Measurements from ENCODE around the gene TLE4.

The TLE4 gene

DNA sequence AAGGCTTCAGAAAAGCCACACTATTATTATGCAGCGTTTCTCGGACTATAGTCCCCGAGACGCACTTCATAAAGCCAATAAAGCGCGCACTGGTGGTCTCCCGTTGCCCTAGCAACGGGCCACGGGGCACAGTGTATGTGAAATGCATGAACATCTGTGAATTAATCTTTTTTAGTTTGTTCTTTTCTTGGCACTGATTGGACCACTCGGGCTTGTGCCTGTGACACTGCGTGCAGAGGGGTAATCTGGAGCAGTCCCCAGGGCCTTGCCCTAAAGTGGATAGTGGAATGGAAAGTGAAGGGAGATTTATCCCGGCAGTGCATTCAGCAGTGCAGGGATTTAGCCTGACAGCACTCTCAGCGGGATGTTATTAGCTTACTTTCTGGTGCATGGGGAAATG, 92.1 kb downstream of the TLE4 start:
- H3K27me3 ChIP-seq (ENCODE audit: low read length), result no peaks in the 10 kb centered on the region
- no peaks in the 10 kb centered on the region for H3K36me3 ChIP-seq (ENCODE audit: low read length)
- H2AFZ ChIP-seq (ENCODE audit: low read depth, low read length, severe bottlenecking), result no peak overlapping the region
- H3K27ac ChIP-seq (ENCODE audit: low read depth, low read length), result no peak overlapping the region
- no peaks in the 10 kb centered on the region for H3K9me3 ChIP-seq (ENCODE audit: insufficient read depth, low read length)
- no peaks in the 10 kb centered on the region for H4K20me1 ChIP-seq (ENCODE audit: low read depth, low read length)
- no peaks in the 10 kb centered on the region for H3F3A ChIP-seq (ENCODE audit: insufficient read depth)
- H3K79me2 ChIP-seq (ENCODE audit: insufficient read depth, low read length), result no peaks in the 10 kb centered on the region
- H3K9me2 ChIP-seq (replicated peaks; ENCODE audit: insufficient read depth, low read length), result no peaks in the 10 kb centered on the region
- H3K4me2 ChIP-seq (ENCODE audit: low read depth, low read length, poor library complexity, severe bottlenecking), result no peak overlapping the region
- TF ChIP-seq EZH2phosphoT487 (conservative IDR thresholded peaks at IDR 0.05; ENCODE audit: low read length), result no peak
- no peak for TF ChIP-seq CTCF (IDR thresholded peaks at IDR 0.05; ENCODE audit: insufficient read depth, low read length, poor library complexity, severe bottlenecking)
- H3K9ac ChIP-seq (ENCODE audit: low read length), result no peak overlapping the region
- H3K4me3 ChIP-seq (ENCODE audit: insufficient read depth, low read length, poor library complexity, severe bottlenecking), result no peak overlapping the region

- no peak overlapping the region for H3K9ac ChIP-seq (ENCODE audit: low read length)
- no peaks in the 10 kb centered on the region for H4K20me1 ChIP-seq (ENCODE audit: low read depth, low read length)
- no peak overlapping the region for H2AFZ ChIP-seq (ENCODE audit: low read depth, low read length, severe bottlenecking)
- no peak overlapping the region for H3K27ac ChIP-seq (ENCODE audit: low read depth, low read length)
- no peaks in the 10 kb centered on the region for H3K9me2 ChIP-seq (replicated peaks; ENCODE audit: insufficient read depth, low read length)
- H3K4me3 ChIP-seq (ENCODE audit: insufficient read depth, low read length, poor library complexity, severe bottlenecking), result no peak overlapping the region
- H3K4me2 ChIP-seq (ENCODE audit: low read depth, low read length, poor library complexity, severe bottlenecking), result no peak overlapping the region
- H3K36me3 ChIP-seq (ENCODE audit: low read length), result no peaks in the 10 kb centered on the region
- TF ChIP-seq CTCF (IDR thresholded peaks at IDR 0.05; ENCODE audit: insufficient read depth, low read length, poor library complexity, severe bottlenecking) (no peak), EZH2phosphoT487 (conservative IDR thresholded peaks at IDR 0.05; ENCODE audit: low read length) (no peak)
- no peaks in the 10 kb centered on the region for H3K27me3 ChIP-seq (ENCODE audit: low read length)
- no peaks in the 10 kb centered on the region for H3K79me2 ChIP-seq (ENCODE audit: insufficient read depth, low read length)
- no peaks in the 10 kb centered on the region for H3K9me3 ChIP-seq (ENCODE audit: insufficient read depth, low read length)
- no peaks in the 10 kb centered on the region for H3F3A ChIP-seq (ENCODE audit: insufficient read depth)
Measured at GRCh38 chr9:79664375-79664831, 92.6 kb downstream of the TLE4 start.

- Histone ChIP-seq H3K9ac (ENCODE audit: low read length) (no peak overlapping the region), H4K20me1 (ENCODE audit: low read depth, low read length) (no peaks in the 10 kb centered on the region), H3K4me2 (ENCODE audit: low read depth, low read length, poor library complexity, severe bottlenecking) (no peak overlapping the region), H3F3A (ENCODE audit: insufficient read depth) (no peaks in the 10 kb centered on the region), H3K27me3 (ENCODE audit: low read length) (no peaks in the 10 kb centered on the region), H2AFZ (ENCODE audit: low read depth, low read length, severe bottlenecking) (no peak overlapping the region), H3K9me2 (replicated peaks; ENCODE audit: insufficient read depth, low read length) (no peaks in the 10 kb centered on the region), H3K4me3 (ENCODE audit: insufficient read depth, low read length, poor library complexity, severe bottlenecking) (no peak overlapping the region), H3K79me2 (ENCODE audit: insufficient read depth, low read length) (no peaks in the 10 kb centered on the region), H3K27ac (ENCODE audit: low read depth, low read length) (no peak overlapping the region), H3K9me3 (ENCODE audit: insufficient read depth, low read length) (no peaks in the 10 kb centered on the region), H3K36me3 (ENCODE audit: low read length) (no peaks in the 10 kb centered on the region)
- TF ChIP-seq EZH2phosphoT487 (conservative IDR thresholded peaks at IDR 0.05; ENCODE audit: low read length) (no peak), CTCF (IDR thresholded peaks at IDR 0.05; ENCODE audit: insufficient read depth, low read length, poor library complexity, severe bottlenecking) (no peak)
Measured at GRCh38 chr9:79665369-79665768, 93.6 kb downstream of the TLE4 start.

Measured in SU-DHL-6 (cell line).